ENCODE measurements around the gene NAT10. TPM values are rescaled to one million over a fixed set of nuclear protein-coding genes. Genes with fewer than 3 reads are reported as not detected.

Gene NAT10
- polyA plus RNA-seq, 2 donors: 21.9 to 24.0 TPM

GRCh38 chr11:34182425-34182824 is 77.0 kb downstream of the NAT10 start:
- 89 to 92% methylated on average over 2 of the region's 2 CpGs for WGBS, 2 donors

GRCh38 chr11:34182921-34183685 is 77.7 kb downstream of the NAT10 start:
- WGBS, 2 donors: 91 to 93% methylated on average over 13 of the region's 13 CpGs
- Histone ChIP-seq H3K4me3 (ENCODE audit: low read depth in 1 of 2, low read length in 2 of 2) (no peak overlapping the region), H3K36me3 (ENCODE audit: control insufficient read depth in 2 of 2, insufficient read depth in 2 of 2, low read length in 1 of 2) (no peaks in the 10 kb centered on the region), H3K27me3 (ENCODE audit: control insufficient read depth in 1 of 2, insufficient read depth in 2 of 2, low read length in 2 of 2) (no peaks in the 10 kb centered on the region), H3K9me3 (ENCODE audit: control insufficient read depth in 2 of 2, insufficient read depth in 1 of 2, low read depth in 1 of 2, low read length in 1 of 2) (peaks cover 0 to 4% of the 10 kb centered on the region in 2 donors), H3K4me1 (ENCODE audit: control insufficient read depth in 2 of 2, insufficient read depth in 2 of 2, low read length in 1 of 2) (no peaks in the 10 kb centered on the region), H3K27ac (ENCODE audit: low read depth in 2 of 2, low read length in 1 of 2) (no peak overlapping the region)

More at GRCh38 chr11:34182425-34182824, 77.0 kb downstream of the NAT10 start:
- Histone ChIP-seq H3K27me3 (ENCODE audit: control insufficient read depth in 1 of 2, insufficient read depth in 2 of 2, low read length in 2 of 2) (no peaks in the 10 kb centered on the region), H3K4me3 (ENCODE audit: low read depth in 1 of 2, low read length in 2 of 2) (no peak overlapping the region), H3K4me1 (ENCODE audit: control insufficient read depth in 2 of 2, insufficient read depth in 2 of 2, low read length in 1 of 2) (no peaks in the 10 kb centered on the region), H3K36me3 (ENCODE audit: control insufficient read depth in 2 of 2, insufficient read depth in 2 of 2, low read length in 1 of 2) (no peaks in the 10 kb centered on the region), H3K9me3 (ENCODE audit: control insufficient read depth in 2 of 2, insufficient read depth in 1 of 2, low read depth in 1 of 2, low read length in 1 of 2) (peaks cover 0 to 4% of the 10 kb centered on the region in 2 donors), H3K27ac (ENCODE audit: low read depth in 2 of 2, low read length in 1 of 2) (no peak overlapping the region)

GRCh38 chr11:34183848-34184391 is 78.5 kb downstream of the NAT10 start:
- WGBS, 2 donors: 86 to 93% methylated on average over 9 of the region's 9 CpGs
- Histone ChIP-seq H3K4me3 (ENCODE audit: low read depth in 1 of 2, low read length in 2 of 2) (no peak overlapping the region), H3K27me3 (ENCODE audit: control insufficient read depth in 1 of 2, insufficient read depth in 2 of 2, low read length in 2 of 2) (no peaks in the 10 kb centered on the region), H3K27ac (ENCODE audit: low read depth in 2 of 2, low read length in 1 of 2) (no peak overlapping the region), H3K36me3 (ENCODE audit: control insufficient read depth in 2 of 2, insufficient read depth in 2 of 2, low read length in 1 of 2) (no peaks in the 10 kb centered on the region), H3K4me1 (ENCODE audit: control insufficient read depth in 2 of 2, insufficient read depth in 2 of 2, low read length in 1 of 2) (no peaks in the 10 kb centered on the region), H3K9me3 (ENCODE audit: control insufficient read depth in 2 of 2, insufficient read depth in 1 of 2, low read depth in 1 of 2, low read length in 1 of 2) (peaks cover 0 to 4% of the 10 kb centered on the region in 2 donors)

GRCh38 chr11:34184505-34185015 is 79.1 kb downstream of the NAT10 start:
- Histone ChIP-seq H3K4me3 (ENCODE audit: low read depth in 1 of 2, low read length in 2 of 2) (no peak overlapping the region), H3K36me3 (ENCODE audit: control insufficient read depth in 2 of 2, insufficient read depth in 2 of 2, low read length in 1 of 2) (no peaks in the 10 kb centered on the region), H3K4me1 (ENCODE audit: control insufficient read depth in 2 of 2, insufficient read depth in 2 of 2, low read length in 1 of 2) (no peaks in the 10 kb centered on the region), H3K9me3 (ENCODE audit: control insufficient read depth in 2 of 2, insufficient read depth in 1 of 2, low read depth in 1 of 2, low read length in 1 of 2) (peaks cover 0 to 4% of the 10 kb centered on the region in 2 donors), H3K27ac (ENCODE audit: low read depth in 2 of 2, low read length in 1 of 2) (no peak overlapping the region), H3K27me3 (ENCODE audit: control insufficient read depth in 1 of 2, insufficient read depth in 2 of 2, low read length in 2 of 2) (no peaks in the 10 kb centered on the region)
- WGBS, 2 donors: 81 to 82% methylated on average over 14 of the region's 14 CpGs

GRCh38 chr11:34185926-34186841 is 80.8 kb downstream of the NAT10 start:
- peaks cover 0 to 4% of the 10 kb centered on the region in 2 donors for H3K9me3 ChIP-seq (ENCODE audit: control insufficient read depth in 2 of 2, insufficient read depth in 1 of 2, low read depth in 1 of 2, low read length in 1 of 2)

GRCh38 chr11:34188181-34188580 is 82.8 kb downstream of the NAT10 start:
- H3K9me3 ChIP-seq (ENCODE audit: control insufficient read depth in 2 of 2, insufficient read depth in 1 of 2, low read depth in 1 of 2, low read length in 1 of 2): peaks cover 0 to 2% of the 10 kb centered on the region in 2 donors
- H3K27me3 ChIP-seq (ENCODE audit: control insufficient read depth in 1 of 2, insufficient read depth in 2 of 2, low read length in 2 of 2): no peaks in the 10 kb centered on the region
- H3K4me1 ChIP-seq (ENCODE audit: control insufficient read depth in 2 of 2, insufficient read depth in 2 of 2, low read length in 1 of 2): peaks cover 0 to 6% of the 10 kb centered on the region in 2 donors
- H3K36me3 ChIP-seq (ENCODE audit: control insufficient read depth in 2 of 2, insufficient read depth in 2 of 2, low read length in 1 of 2): no peaks in the 10 kb centered on the region
- H3K4me3 ChIP-seq (ENCODE audit: low read depth in 1 of 2, low read length in 2 of 2): no peak overlapping the region
- no peak overlapping the region for H3K27ac ChIP-seq (ENCODE audit: low read depth in 2 of 2, low read length in 1 of 2)
- WGBS, 2 donors: 73 to 81% methylated on average over 5 of the region's 5 CpGs

More at GRCh38 chr11:34185926-34186841, 80.8 kb downstream of the NAT10 start:
- H3K4me3 ChIP-seq (ENCODE audit: low read depth in 1 of 2, low read length in 2 of 2): no peak overlapping the region
- H3K36me3 ChIP-seq (ENCODE audit: control insufficient read depth in 2 of 2, insufficient read depth in 2 of 2, low read length in 1 of 2): no peaks in the 10 kb centered on the region
- no peaks in the 10 kb centered on the region for H3K4me1 ChIP-seq (ENCODE audit: control insufficient read depth in 2 of 2, insufficient read depth in 2 of 2, low read length in 1 of 2)
- no peak overlapping the region for H3K27ac ChIP-seq (ENCODE audit: low read depth in 2 of 2, low read length in 1 of 2)
- no peaks in the 10 kb centered on the region for H3K27me3 ChIP-seq (ENCODE audit: control insufficient read depth in 1 of 2, insufficient read depth in 2 of 2, low read length in 2 of 2)
- WGBS, 2 donors: 38 to 50% methylated on average over 22 of the region's 22 CpGs

- H3K4me1 ChIP-seq (ENCODE audit: control insufficient read depth in 2 of 2, insufficient read depth in 2 of 2, low read length in 1 of 2): peaks cover 0 to 11% of the 10 kb centered on the region in 2 donors
- no peaks in the 10 kb centered on the region for H3K36me3 ChIP-seq (ENCODE audit: control insufficient read depth in 2 of 2, insufficient read depth in 2 of 2, low read length in 1 of 2)
- 83 to 86% methylated on average over 9 of the region's 9 CpGs for WGBS, 2 donors
- no peaks in the 10 kb centered on the region for H3K9me3 ChIP-seq (ENCODE audit: control insufficient read depth in 2 of 2, insufficient read depth in 1 of 2, low read depth in 1 of 2, low read length in 1 of 2)
- H3K4me3 ChIP-seq (ENCODE audit: low read depth in 1 of 2, low read length in 2 of 2): no peak overlapping the region
- H3K27ac ChIP-seq (ENCODE audit: low read depth in 2 of 2, low read length in 1 of 2): no peak overlapping the region
- no peaks in the 10 kb centered on the region for H3K27me3 ChIP-seq (ENCODE audit: control insufficient read depth in 1 of 2, insufficient read depth in 2 of 2, low read length in 2 of 2)
Observed at GRCh38 chr11:34189191-34189590, 83.8 kb downstream of the NAT10 start.

GRCh38 chr11:34190192-34191139 is 85.0 kb downstream of the NAT10 start:
- no peak overlapping the region for H3K27ac ChIP-seq (ENCODE audit: low read depth in 2 of 2, low read length in 1 of 2)
- 85 to 87% methylated on average over 8 of the region's 8 CpGs for WGBS, 2 donors

More at GRCh38 chr11:34190192-34191139, 85.0 kb downstream of the NAT10 start:
- Histone ChIP-seq H3K36me3 (ENCODE audit: control insufficient read depth in 2 of 2, insufficient read depth in 2 of 2, low read length in 1 of 2) (no peaks in the 10 kb centered on the region), H3K4me1 (ENCODE audit: control insufficient read depth in 2 of 2, insufficient read depth in 2 of 2, low read length in 1 of 2) (peaks cover 0 to 11% of the 10 kb centered on the region in 2 donors), H3K4me3 (ENCODE audit: low read depth in 1 of 2, low read length in 2 of 2) (no peak overlapping the region), H3K27me3 (ENCODE audit: control insufficient read depth in 1 of 2, insufficient read depth in 2 of 2, low read length in 2 of 2) (no peaks in the 10 kb centered on the region), H3K9me3 (ENCODE audit: control insufficient read depth in 2 of 2, insufficient read depth in 1 of 2, low read depth in 1 of 2, low read length in 1 of 2) (no peaks in the 10 kb centered on the region)

Data from esophagus (tissue), 2 donors.